Liver (tissue), 3 donors: ENCODE measurements around the gene SNCAIP.

Experiments
- EGR1 ChIP-seq, 2 donors: IDR thresholded peaks; 2 replicates each; pipeline ENCODE4 v1.6.1; 2016 to 2018; ENCODE audit warnings: antibody characterized with exemption in 2 of 2, low read depth in 2 of 2
- GABPA ChIP-seq, 2 donors: IDR thresholded peaks in 1 of 2; conservative IDR thresholded peaks in 1 of 2; 2 replicates each; pipeline ENCODE4 v1.6.1; 2016; ENCODE audit warnings: antibody characterized with exemption in 2 of 2, mild to moderate bottlenecking in 1 of 2, moderate library complexity in 1 of 2
- HNF4G ChIP-seq: IDR thresholded peaks from 2 replicates; pipeline ENCODE4 v1.6.1; 2016; ENCODE audit warnings: antibody characterized with exemption
- RAD21 ChIP-seq, 2 donors: IDR thresholded peaks; 2 replicates each; pipeline ENCODE4 v1.6.1; 2016; ENCODE audit warnings: antibody characterized with exemption in 2 of 2, mild to moderate bottlenecking in 2 of 2
- SP1 ChIP-seq: IDR thresholded peaks from 2 replicates; pipeline ENCODE4 v1.6.1; 2018; ENCODE audit warnings: antibody characterized with exemption, mild to moderate bottlenecking
- TAF1 ChIP-seq: conservative IDR thresholded peaks from 2 replicates; pipeline ENCODE4 v1.6.1; 2016; ENCODE audit warnings: antibody characterized with exemption, mild to moderate bottlenecking
- YY1 ChIP-seq: IDR thresholded peaks from 2 replicates; pipeline ENCODE4 v1.6.1; 2016; ENCODE audit warnings: antibody characterized with exemption, mild to moderate bottlenecking
- TF ChIP-seq, protein P1 (sequence below): IDR thresholded peaks from 2 replicates; pipeline ENCODE4 v1.6.1; 2016; ENCODE audit warnings: antibody characterized with exemption, mild to moderate bottlenecking
- TF ChIP-seq, protein P2 (sequence below): fragments of 150-350 bp; IDR thresholded peaks from 2 replicates; pipeline ENCODE4 v1.5.1; 2017; ENCODE audit warnings: improper control_type of control experiment, low read depth, low read length; ENCODE audit not compliant: missing input control
- TF ChIP-seq, protein P3 (sequence below): IDR thresholded peaks from 2 replicates; pipeline ENCODE4 v1.6.1; 2016; ENCODE audit warnings: antibody characterized with exemption
- donor health status: healthy.
- donor health status: healthy.

DNA sequence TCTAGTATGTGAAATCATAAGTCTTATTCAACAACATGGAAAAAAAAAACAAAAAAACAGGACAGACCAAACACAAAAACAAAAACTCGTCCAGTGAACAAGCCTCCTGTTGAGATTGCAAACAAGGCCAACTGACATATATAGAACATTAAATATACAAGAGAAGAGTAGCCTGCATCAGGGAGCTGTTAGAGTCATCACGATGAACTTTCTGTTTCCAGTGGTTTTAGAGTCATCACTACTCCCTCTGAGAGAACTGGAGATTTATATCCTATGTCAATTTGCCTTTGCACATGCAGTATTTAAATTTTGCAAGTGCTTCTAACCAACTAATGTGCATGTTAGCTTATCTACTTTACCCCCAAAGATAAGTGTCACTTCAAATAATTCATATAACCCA, 9.9 kb downstream of the SNCAIP start:
- TF ChIP-seq, protein P1, sequence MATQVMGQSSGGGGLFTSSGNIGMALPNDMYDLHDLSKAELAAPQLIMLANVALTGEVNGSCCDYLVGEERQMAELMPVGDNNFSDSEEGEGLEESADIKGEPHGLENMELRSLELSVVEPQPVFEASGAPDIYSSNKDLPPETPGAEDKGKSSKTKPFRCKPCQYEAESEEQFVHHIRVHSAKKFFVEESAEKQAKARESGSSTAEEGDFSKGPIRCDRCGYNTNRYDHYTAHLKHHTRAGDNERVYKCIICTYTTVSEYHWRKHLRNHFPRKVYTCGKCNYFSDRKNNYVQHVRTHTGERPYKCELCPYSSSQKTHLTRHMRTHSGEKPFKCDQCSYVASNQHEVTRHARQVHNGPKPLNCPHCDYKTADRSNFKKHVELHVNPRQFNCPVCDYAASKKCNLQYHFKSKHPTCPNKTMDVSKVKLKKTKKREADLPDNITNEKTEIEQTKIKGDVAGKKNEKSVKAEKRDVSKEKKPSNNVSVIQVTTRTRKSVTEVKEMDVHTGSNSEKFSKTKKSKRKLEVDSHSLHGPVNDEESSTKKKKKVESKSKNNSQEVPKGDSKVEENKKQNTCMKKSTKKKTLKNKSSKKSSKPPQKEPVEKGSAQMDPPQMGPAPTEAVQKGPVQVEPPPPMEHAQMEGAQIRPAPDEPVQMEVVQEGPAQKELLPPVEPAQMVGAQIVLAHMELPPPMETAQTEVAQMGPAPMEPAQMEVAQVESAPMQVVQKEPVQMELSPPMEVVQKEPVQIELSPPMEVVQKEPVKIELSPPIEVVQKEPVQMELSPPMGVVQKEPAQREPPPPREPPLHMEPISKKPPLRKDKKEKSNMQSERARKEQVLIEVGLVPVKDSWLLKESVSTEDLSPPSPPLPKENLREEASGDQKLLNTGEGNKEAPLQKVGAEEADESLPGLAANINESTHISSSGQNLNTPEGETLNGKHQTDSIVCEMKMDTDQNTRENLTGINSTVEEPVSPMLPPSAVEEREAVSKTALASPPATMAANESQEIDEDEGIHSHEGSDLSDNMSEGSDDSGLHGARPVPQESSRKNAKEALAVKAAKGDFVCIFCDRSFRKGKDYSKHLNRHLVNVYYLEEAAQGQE: no peak
- TF ChIP-seq EGR1 (IDR thresholded peaks at IDR 0.05; ENCODE audit: low read depth in 2 of 2) (no peak), HNF4G (no peak), SP1 (no peak), RAD21 (IDR thresholded peaks at IDR 0.05) (no peak), YY1 (no peak), GABPA (IDR thresholded peaks at IDR 0.05 in 1 of 2, conservative IDR thresholded peaks at IDR 0.05 in 1 of 2) (no peak), TAF1 (no peak)
- TF ChIP-seq, protein P2, sequence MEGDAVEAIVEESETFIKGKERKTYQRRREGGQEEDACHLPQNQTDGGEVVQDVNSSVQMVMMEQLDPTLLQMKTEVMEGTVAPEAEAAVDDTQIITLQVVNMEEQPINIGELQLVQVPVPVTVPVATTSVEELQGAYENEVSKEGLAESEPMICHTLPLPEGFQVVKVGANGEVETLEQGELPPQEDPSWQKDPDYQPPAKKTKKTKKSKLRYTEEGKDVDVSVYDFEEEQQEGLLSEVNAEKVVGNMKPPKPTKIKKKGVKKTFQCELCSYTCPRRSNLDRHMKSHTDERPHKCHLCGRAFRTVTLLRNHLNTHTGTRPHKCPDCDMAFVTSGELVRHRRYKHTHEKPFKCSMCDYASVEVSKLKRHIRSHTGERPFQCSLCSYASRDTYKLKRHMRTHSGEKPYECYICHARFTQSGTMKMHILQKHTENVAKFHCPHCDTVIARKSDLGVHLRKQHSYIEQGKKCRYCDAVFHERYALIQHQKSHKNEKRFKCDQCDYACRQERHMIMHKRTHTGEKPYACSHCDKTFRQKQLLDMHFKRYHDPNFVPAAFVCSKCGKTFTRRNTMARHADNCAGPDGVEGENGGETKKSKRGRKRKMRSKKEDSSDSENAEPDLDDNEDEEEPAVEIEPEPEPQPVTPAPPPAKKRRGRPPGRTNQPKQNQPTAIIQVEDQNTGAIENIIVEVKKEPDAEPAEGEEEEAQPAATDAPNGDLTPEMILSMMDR: no peak
- TF ChIP-seq, protein P3, sequence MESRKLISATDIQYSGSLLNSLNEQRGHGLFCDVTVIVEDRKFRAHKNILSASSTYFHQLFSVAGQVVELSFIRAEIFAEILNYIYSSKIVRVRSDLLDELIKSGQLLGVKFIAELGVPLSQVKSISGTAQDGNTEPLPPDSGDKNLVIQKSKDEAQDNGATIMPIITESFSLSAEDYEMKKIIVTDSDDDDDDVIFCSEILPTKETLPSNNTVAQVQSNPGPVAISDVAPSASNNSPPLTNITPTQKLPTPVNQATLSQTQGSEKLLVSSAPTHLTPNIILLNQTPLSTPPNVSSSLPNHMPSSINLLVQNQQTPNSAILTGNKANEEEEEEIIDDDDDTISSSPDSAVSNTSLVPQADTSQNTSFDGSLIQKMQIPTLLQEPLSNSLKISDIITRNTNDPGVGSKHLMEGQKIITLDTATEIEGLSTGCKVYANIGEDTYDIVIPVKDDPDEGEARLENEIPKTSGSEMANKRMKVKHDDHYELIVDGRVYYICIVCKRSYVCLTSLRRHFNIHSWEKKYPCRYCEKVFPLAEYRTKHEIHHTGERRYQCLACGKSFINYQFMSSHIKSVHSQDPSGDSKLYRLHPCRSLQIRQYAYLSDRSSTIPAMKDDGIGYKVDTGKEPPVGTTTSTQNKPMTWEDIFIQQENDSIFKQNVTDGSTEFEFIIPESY: no peak
